Spleen (tissue), 11 donors: Measurements from ENCODE around the gene WNT7A. TPM values are rescaled to one million over a fixed set of nuclear protein-coding genes. Genes with fewer than 3 reads are reported as not detected.

Source experiments
- DNase-seq: peaks from one replicate; pipeline ENCODE4 v3.0.0-alpha.2; 2020
- H3K27ac ChIP-seq, 8 donors: fragments of 200-600 bp; sonication (generic) in 7 of 8; 1 replicate in 4 of 8; 2 replicates in 4 of 8; pipeline versions ENCODE4 v1.5.0 to v1.8.0; 2016 to 2021; ENCODE audit warnings: inconsistent platforms in 4 of 8, mild to moderate bottlenecking in 4 of 8, moderate library complexity in 1 of 8
- H3K27me3 ChIP-seq, 7 donors: fragments of 200-600 bp; sonication (generic) in 6 of 7; replicated peaks in 1 of 7; 1 replicate in 4 of 7; 2 replicates in 3 of 7; pipeline versions ENCODE4 v1.5.0 to v1.8.0; 2016 to 2021; ENCODE audit warnings: inconsistent platforms in 3 of 7, mild to moderate bottlenecking in 1 of 7
- H3K36me3 ChIP-seq, 6 donors: fragments of 200-600 bp; sonication (generic) in 5 of 6; 1 replicate in 4 of 6; 2 replicates in 2 of 6; pipeline versions ENCODE4 v1.5.0 to v1.8.0; 2016 to 2021; ENCODE audit warnings: inconsistent platforms in 2 of 6
- H3K4me1 ChIP-seq, 6 donors: fragments of 200-600 bp; sonication (generic) in 5 of 6; 1 replicate in 3 of 6; 2 replicates in 3 of 6; pipeline versions ENCODE4 v1.5.0 to v1.8.0; 2016 to 2021; ENCODE audit warnings: inconsistent platforms in 3 of 6
- H3K4me3 ChIP-seq, 8 donors: fragments of 200-600 bp; sonication (generic) in 7 of 8; 1 replicate in 4 of 8; 2 replicates in 4 of 8; pipeline versions ENCODE4 v1.5.0 to v1.8.0; 2016 to 2021; ENCODE audit warnings: inconsistent platforms in 4 of 8, mild to moderate bottlenecking in 4 of 8, moderate library complexity in 2 of 8
- H3K9me3 ChIP-seq, 8 donors: fragments of 200-600 bp; sonication (generic) in 7 of 8; 1 replicate in 4 of 8; 2 replicates in 4 of 8; pipeline versions ENCODE4 v1.5.0 to v1.8.0; 2016 to 2021; ENCODE audit warnings: inconsistent platforms in 4 of 8
- CTCF ChIP-seq, 11 experiments: fragments of 200-600 bp in 7 of 11; fragments of 450-650 bp in 4 of 11; sonication (generic) in 4 of 11; IDR thresholded peaks in 8 of 11; conservative IDR thresholded peaks in 3 of 11; 1 replicate in 7 of 11; 2 replicates in 4 of 11; pipeline versions ENCODE4 v1.4.0 to v1.8.0; 2016 to 2021; ENCODE audit warnings: antibody characterized with exemption in 11 of 11, inconsistent platforms in 4 of 11, mild to moderate bottlenecking in 1 of 11
- POLR2A ChIP-seq, 3 donors: fragments of 450-650 bp; IDR thresholded peaks; one replicate each; pipeline ENCODE4 v1.5.1; 2017; ENCODE audit warnings: antibody characterized with exemption in 3 of 3, mild to moderate bottlenecking in 1 of 3
- POLR2AphosphoS5 ChIP-seq, 3 donors: sonication (generic); formaldehyde crosslinking; IDR thresholded peaks; one replicate each; pipeline ENCODE4 v1.5.1; 2017; ENCODE audit warnings: antibody characterized with exemption in 3 of 3
- WGBS, 5 donors: extraction: QIAGEN DNeasy Blood & Tissue Kit in 3 of 5; methylation state at CpG; one replicate each; pipeline versions ENCODE4 v1.1.5 to v1.1.7; 2013 to 2018; 5-methylcytosine and 5-hydroxymethylcytosine counted together
- intact Hi-C: fragments of 100-400 bp; cut with DNase I; formaldehyde crosslinking; loops from one replicate; pipeline ENCODE4 v1.15.0; 2023; ENCODE audit warnings: low total_unique reads
- polyA plus RNA-seq, 3 donors: library from polyadenylated mRNA; stranded (reverse); fragments of 200-250 nt; gene quantifications; one replicate each; pipeline ENCODE4 v1.2.1, GENCODE V29; 2013
- total RNA-seq, 7 donors: library from RNA; depleted of rRNA in 3 of 7; stranded (reverse); fragments of >200 nt in 3 of 7; fragmentation: NEBNext Ultra II Directional in 4 of 7; extraction: Animal tissue kit (Norgen Biotek cat#: 25700) in 4 of 7; gene quantifications; one replicate each; pipeline versions ENCODE4 v1.1.0 to v1.2.1, GENCODE V29; 2016 to 2021
- donor health status: healthy with polysubstance abuse.
- donor health status: DM: no; HTN: no; CAD: no; lungs with moderate emphysema.
- donor health status: DM: no; HTN: no; CAD: no.
- donor health status: Bipolar disorder and iron deficiency.
- donor health status: healthy.
- donor health status: DM: no; HTN: no; CAD: no.
- donor health status: DM: yes; HTN: yes; CAD: no.

WNT7A gene
- total and polyA plus RNA-seq, 10 donors, result 0.52 to 6.3 (median 2.0) TPM

- Histone ChIP-seq H3K27me3 (peaks cover 0 to 22% (median 0%) of the 10 kb centered on the region in 7 donors), H3K4me3 (no peak overlapping the region), H3K36me3 (no peaks in the 10 kb centered on the region), H3K27ac (no peak overlapping the region), H3K4me1 (peaks cover 0 to 14% (median 0%) of the 10 kb centered on the region in 6 donors), H3K9me3 (no peaks in the 10 kb centered on the region)
- WGBS, 5 donors, result 68 to 86% (median 73%) methylated on average over 14 of the region's 14 CpGs
- intact Hi-C loops, result no loop called here
- TF ChIP-seq CTCF (IDR thresholded peaks at IDR 0.05 in 8 of 11, conservative IDR thresholded peaks at IDR 0.05 in 3 of 11), result no peak
- TF ChIP-seq POLR2AphosphoS5 (IDR thresholded peaks at IDR 0.05), result no peak
- no peak for TF ChIP-seq POLR2A (IDR thresholded peaks at IDR 0.05)
- peak; percentile 68 for DNase-seq
Observed at GRCh38 chr3:13834258-13835035, 45.4 kb downstream of the WNT7A start.

- TF ChIP-seq POLR2AphosphoS5 (IDR thresholded peaks at IDR 0.05) (no peak), POLR2A (IDR thresholded peaks at IDR 0.05) (no peak), CTCF (IDR thresholded peaks at IDR 0.05 in 8 of 11, conservative IDR thresholded peaks at IDR 0.05 in 3 of 11) (no peak)
- H3K9me3 ChIP-seq, result no peaks in the 10 kb centered on the region
- 84 to 94% (median 90%) methylated on average over 8 to 9 of the region's 9 CpGs for WGBS, 5 donors
- intact Hi-C loops, result no loop called here
- peak; percentile 47 for DNase-seq
- no peaks in the 10 kb centered on the region for H3K36me3 ChIP-seq
- H3K4me3 ChIP-seq, result no peak overlapping the region
- H3K4me1 ChIP-seq, result peaks cover 0 to 14% (median 0%) of the 10 kb centered on the region in 6 donors
- H3K27me3 ChIP-seq, result peaks cover 0 to 22% (median 0%) of the 10 kb centered on the region in 7 donors
- no peak overlapping the region for H3K27ac ChIP-seq
Observed at GRCh38 chr3:13833506-13834257, 46.2 kb downstream of the WNT7A start.

GRCh38 chr3:13832130-13832529 is 47.7 kb downstream of the WNT7A start:
- Histone ChIP-seq H3K27me3 (peaks cover 0 to 9% (median 0%) of the 10 kb centered on the region in 7 donors), H3K4me3 (no peak overlapping the region), H3K27ac (no peak overlapping the region), H3K36me3 (no peaks in the 10 kb centered on the region), H3K4me1 (peaks cover 0 to 14% (median 0%) of the 10 kb centered on the region in 6 donors), H3K9me3 (no peaks in the 10 kb centered on the region)
- no peak for DNase-seq
- TF ChIP-seq POLR2AphosphoS5 (IDR thresholded peaks at IDR 0.05), result no peak
- no peak for TF ChIP-seq CTCF (IDR thresholded peaks at IDR 0.05 in 8 of 11, conservative IDR thresholded peaks at IDR 0.05 in 3 of 11)
- no peak for TF ChIP-seq POLR2A (IDR thresholded peaks at IDR 0.05)
- intact Hi-C loops, result no loop called here
